Stimulated activated CD8-positive, alpha-beta memory T cell treated with anti-CD3 and anti-CD28 coated beads, Interleukin-4, amount 100 ng/mL, for 4 hours (primary cell): ENCODE measurements around the gene MRM3.
"Not testable (repeated sequence)": the region's sequence is repeated elsewhere in the genome, so short reads cannot be mapped to it uniquely, and the experiment has no call there.

Experiments
- DNase-seq, 2 donors: peaks; one replicate each; pipeline ENCODE4 v3.0.0-alpha.2; 2020; ENCODE audit warnings: low read depth in 2 of 2, low spot score in 1 of 2

MRM3 gene

GRCh38 chr17:794876-795275 lies 12.7 kb downstream of the MRM3 start:
- DNase-seq: no peak

GRCh38 chr17:795276-795675 lies 13.1 kb downstream of the MRM3 start:
- DNase-seq: no peak

DNA sequence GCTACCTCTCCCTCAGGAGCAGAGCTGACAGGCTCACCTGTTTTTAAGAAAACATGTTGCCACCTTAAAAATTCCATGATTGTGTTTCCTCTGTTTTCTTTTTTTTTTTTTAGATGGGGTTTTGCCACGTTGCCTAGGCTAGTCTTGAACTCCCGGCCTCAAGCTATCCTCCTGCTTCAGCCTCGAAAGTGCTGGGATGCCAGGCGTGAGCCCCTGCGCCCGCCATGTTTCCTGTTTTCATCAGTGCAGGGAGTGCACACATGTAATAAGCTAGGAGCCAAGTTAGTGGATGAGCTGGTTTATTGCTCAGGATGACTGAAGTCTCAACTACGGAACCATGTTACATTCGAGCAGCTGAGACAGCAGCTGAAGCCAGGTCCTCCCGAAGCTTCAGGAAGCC lies 13.6 kb downstream of the MRM3 start:
- DNase-seq: no peak

GRCh38 chr17:796609-797008 lies 14.5 kb downstream of the MRM3 start:
- no peak for DNase-seq

DNA sequence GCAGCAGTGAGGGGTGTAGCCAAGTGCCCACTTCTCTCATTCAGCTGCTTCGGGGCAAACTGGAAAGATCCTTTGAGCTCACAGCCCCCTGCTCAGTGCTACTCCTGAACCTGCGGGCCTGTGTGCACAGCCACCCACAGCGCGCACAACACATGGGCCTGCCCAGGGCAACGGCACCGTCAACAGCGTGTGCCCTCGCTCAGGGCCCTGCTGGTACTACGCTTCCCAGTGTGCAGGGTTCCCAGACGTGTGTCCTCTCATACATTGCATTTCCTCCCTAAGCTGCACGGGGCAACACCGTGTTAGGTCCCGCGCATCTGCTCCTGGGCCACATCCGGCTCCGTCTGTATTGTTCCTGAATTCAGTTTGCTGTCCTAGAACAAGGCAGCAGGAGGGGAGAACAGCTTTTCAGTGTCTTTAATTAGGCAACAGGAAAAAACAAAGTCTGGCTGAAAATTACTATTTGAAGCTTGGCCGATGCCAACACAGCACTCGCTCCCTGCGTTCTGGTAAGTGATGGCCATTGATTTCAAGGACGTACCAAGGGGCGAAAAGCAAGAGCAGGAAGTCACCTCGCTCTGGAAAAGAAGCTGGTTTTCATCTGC lies 15.2 kb downstream of the MRM3 start:
- no peak for DNase-seq

DNA sequence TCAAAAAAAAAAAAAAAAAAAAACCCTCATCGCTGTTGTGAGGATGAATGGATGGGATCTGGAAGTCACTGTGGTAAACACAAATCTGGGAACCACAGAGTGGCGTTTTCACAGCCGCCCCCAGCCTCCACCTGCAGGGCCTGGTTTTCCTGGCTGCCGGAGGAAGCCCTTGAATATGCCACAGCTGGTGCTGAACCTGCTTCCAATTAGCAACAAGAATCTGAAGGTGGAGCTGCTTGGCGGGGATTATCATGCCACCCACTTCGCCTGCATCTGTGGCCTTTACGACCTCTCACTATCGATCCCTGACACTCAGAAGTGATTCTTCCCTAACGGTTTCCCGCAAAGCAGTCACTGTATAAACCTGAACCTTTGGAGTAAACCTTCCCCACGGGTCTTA lies 16.1 kb downstream of the MRM3 start:
- no peak for DNase-seq

- no peak for DNase-seq
These were observed 17.1 kb downstream of the MRM3 start for GRCh38 chr17:799261-799660.

- no peak for DNase-seq
These were observed 18.5 kb downstream of the MRM3 start for GRCh38 chr17:800446-801242.

- no peak for DNase-seq
These were observed 19.5 kb downstream of the MRM3 start for GRCh38 chr17:801660-802059.

GRCh38 chr17:802481-802880 lies 20.3 kb downstream of the MRM3 start:
- DNase-seq: no peak

DNA sequence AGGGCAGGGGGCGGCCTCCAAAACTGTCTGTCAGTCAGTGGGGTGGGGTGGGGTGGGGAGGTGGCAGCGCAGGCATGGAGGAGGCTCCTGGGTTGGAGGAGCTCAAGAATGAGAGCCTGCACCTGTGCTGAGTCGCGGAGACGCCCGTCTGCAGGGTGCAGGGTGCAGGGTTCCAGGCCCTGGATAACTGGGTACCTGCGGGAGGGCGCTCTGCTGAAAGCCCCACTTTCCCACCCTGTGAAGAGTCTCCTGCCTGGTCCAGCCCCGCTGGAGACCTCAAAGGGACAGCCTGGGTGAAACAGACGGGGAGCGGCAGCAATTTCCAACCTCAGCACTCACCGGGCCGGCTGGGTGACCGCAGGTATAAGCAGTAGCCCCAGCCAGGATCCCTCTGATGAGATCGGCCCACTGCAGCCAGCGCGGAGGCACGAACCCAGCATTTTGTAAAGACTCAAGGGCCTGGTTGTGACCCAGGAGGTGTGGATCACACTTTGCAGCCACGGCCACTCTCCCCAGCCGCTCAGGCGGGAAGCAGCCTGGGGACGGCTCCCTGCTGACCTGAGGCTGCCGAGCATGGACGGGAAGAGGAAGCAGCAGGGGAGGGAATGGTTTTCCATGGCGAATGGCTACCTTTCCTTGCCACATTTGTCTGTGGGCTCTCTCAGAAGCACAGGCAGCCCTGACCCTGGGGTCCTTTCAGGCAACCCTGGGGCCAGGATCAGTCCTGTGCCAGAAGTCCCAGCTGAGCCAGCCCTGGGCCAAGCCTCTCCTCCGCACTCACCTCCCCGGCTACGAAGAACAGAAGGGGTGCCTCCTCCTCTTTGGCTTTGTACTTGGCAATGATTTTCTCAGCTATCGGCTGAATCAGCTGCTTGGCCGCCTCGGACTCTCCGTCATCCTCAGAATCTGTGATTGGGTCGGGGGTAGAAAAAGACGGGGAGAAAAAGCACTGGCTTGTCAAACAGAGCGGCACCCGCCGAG lies 21.0 kb downstream of the MRM3 start:
- DNase-seq: no peak

DNA sequence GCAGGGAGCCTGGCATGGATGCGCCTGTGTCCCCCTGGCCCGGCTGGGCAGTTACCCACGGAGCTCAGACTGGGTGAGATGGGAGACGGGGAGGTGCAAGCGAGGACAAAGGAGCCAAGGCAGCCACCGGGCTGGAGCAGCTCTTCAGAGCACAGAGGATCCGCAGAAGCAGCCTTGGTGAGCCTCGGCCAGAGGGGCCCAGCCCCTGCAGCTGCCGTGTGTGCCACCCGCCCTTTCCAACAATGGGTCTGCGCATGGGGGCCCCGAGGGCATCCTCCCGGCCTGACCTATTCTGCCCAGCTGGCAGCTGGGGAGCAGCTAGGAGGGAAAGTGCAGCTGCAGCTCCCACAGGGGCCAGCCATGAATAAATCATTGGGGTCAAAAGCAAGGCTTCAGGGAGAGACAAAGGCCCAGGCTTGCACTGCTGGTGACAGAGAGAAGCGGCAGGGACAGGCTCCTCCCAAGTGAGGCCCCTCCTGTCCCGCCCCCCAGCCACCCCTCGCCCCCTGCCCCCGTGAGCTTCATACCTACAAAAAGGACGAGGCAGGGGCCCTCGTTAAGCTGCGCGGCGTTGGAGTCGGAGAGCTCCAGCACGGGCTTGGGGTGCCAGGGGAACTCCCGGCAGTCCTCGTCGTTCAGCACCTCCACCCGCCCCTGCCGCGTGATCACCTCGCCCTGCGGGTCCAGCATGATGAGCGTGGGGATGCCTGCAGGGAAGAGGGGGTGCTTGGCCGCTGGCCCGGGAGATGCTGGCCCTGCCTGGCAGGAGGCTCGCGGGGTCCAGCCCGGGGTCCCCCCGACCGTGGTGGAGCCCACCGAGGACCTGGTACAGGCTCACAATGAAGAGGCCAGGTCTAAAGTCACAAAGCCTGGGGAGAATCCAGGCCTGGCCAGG lies 22.6 kb downstream of the MRM3 start:
- DNase-seq: no peak

DNA sequence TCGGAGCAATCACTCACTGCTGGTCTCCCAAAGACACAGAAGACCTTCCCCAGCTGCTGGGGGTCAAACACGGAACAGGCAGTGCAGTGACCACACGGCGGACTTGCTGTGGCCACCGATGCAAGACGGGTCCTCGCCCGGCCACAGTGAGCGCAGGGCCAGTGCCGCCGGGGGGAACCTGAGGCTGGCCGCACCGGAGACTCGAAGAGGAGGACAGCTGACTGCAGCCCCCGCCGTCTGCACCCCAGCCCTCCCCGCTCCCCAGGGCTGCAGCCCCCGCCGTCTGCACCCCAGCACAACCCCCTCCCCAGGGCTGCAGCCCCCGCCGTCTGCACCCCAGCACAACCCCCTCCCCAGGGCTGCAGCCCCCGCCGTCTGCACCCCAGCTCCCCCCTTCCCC lies 23.7 kb downstream of the MRM3 start:
- not testable (repeated sequence) for DNase-seq

- no peak for DNase-seq
These were observed 24.2 kb downstream of the MRM3 start for GRCh38 chr17:806346-806745.

DNA sequence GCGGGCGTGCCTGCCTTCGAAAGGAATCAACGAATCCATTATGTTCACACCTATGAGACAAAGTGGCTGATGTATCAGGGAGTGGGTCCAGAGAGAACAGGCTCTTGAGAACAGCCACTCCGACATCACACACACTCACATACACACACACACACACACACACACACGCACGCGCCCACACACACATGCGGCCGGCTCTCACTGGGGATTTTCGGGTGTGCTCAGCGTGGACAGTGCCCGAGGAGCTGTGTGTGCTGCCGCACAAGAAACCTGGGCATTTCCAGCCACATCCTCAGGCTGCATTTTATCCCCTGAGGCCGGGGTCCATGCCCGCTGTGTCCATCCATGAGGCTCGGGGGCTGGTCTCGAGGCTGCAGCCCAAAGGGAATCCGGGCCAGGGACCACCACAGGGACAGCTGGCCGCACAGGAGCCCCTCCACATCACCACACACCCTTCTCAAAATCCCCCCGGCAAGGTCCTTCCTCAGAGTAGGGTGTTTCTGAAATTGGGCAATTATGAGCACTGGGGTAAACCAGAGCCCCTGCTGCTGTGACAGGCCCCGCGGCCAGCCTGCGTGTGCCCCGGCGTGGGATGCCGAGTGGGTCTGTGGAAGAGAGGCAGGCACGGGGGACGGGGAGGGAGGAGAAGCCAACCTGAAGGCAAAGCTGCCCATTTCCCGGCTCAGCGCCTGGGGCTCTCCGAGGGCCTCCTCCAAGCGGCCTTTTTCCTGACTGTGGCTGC lies 24.8 kb downstream of the MRM3 start:
- no peak for DNase-seq

GRCh38 chr17:807523-808294 lies 25.6 kb downstream of the MRM3 start:
- DNase-seq: no peak

GRCh38 chr17:811051-811784 lies 29.1 kb downstream of the MRM3 start:
- DNase-seq: no peak

DNA sequence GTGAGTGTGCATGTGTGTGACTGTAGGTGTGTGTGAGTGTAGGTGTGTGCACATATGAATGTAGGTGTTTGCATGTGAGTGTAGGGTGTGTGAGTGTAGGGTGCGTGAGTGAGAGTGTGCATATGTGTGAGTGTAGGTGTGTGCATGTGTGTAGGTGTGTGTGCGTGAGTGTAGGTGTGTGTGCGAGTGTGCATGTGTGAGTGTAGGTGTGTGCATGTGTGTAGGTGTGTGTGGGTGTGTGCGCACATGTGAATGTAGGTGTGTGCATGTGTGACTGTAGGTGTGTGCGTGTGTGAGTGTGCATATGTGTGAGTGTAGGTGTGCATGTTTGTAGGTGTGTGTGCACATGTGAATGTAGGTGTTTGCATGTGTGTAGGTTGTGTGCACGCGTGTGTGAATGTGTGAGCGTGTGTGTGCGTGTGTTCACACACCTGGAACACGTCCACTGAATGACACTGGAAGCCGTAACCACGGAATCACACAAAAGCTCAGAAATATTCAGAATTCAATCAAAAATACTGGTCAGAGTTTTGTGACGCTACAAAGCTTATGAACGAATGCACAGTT lies 30.6 kb downstream of the MRM3 start:
- DNase-seq: no peak
